Activated CD4-positive, alpha-beta T cell treated with anti-CD3 and anti-CD28 coated beads, Interleukin-2, amount 50 U/mL, for 4 hours (primary cell): ENCODE data around the gene ENAH.
"Not testable (repeated sequence)": the region's sequence is repeated elsewhere in the genome, so short reads cannot be mapped to it uniquely, and the experiment has no call there.

ENCODE experiments used
- DNase-seq, 2 experiments: peaks; one replicate each; pipeline ENCODE4 v3.0.0-alpha.2; 2020

The ENAH gene

DNA sequence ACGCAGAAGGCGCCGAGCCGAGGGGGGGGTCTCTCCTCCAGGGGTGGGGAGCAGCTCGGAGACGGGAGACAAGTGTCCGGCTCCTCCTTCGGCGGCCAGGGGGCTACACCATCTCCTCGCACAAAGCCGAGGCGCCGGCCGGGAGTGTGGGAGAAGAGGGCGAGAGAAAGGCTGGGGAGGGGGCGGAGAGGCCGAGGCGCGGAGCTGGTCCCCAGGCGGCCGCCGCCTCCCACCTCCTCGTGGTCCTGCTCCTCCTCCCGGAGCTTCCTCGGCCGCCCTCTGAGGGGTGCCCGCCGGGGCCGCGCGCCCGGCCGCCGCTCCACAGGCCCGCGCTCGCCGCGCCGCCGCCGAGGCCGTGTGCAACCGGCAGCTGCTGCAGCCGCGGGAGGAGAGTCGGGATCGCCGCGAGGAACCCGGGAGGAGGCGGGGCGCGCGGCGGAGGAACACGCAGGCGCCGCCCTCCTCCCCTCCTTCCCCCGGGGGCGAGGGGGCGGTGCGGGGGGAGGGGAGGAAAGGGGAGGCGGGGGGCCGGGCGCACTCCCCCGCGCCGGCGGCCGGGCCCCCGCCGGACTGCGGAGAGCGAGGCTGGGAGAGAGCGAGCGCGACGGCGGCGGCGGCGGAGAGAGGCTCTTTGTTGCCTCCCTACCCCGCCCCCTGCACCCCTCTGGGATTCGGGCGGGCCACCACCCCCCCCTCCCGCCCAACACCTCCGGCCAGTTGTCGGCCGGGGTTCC, at the start of gene ENAH:
Gene ENAH (minus strand): TSS at position 395 of the 734 bp plus-strand sequence. CDS start 433 bp downstream, outside the sequence.
- DNase-seq, result peak in 1 of 2 experiments; percentile 18

DNA sequence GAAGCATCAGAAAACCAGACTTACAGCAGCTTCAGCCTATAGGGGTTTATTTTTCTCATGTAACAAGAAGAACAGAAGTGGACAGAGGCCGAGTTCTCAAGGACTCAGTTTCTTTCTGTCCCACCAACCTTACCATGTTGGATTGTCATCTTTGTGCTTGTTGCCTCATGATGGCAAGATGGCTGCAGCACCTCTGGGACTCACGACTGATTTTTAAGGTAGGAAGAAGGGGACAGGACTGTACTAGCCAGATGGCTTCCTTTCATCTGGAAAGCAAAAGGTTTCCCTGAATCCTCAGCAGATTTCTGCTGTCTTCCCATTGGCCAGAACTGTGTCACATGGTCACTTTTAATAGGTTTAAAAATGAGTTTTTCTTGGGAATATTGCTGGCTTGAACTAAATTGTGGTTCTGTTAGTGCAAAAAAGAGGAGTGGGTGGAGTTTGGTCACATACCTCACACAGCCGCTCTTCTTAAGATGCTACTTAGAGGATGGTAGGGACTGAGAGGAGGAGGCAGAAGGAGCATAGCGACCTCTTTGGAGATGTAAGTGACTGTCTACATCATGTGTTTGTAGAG, 48.1 kb upstream of the ENAH start:
- no peak for DNase-seq

GRCh38 chr1:225700164-225700821, 47.4 kb upstream of the ENAH start:
- DNase-seq, result no peak

GRCh38 chr1:225699336-225699735, 46.4 kb upstream of the ENAH start:
- DNase-seq, result no peak

DNA sequence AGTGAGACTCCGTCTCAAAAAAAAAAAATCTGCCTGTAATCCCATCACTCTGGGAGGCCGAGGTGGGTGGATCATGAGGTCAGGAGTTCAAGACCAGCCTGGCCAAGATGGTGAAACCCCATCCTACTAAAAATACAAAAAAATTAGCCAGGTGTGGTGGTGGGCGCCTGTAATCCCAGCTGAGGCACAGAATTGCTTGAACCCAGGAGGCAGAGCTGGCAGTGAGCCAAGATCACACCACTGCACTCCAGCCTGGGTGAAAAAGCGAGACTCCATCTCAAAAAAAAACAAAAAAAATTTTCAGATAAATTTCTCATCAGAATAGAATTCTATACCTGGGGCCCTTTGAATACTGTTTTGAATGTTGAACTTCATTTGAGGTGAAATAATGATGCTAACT, 45.3 kb upstream of the ENAH start:
- DNase-seq, result not testable (repeated sequence)

DNA sequence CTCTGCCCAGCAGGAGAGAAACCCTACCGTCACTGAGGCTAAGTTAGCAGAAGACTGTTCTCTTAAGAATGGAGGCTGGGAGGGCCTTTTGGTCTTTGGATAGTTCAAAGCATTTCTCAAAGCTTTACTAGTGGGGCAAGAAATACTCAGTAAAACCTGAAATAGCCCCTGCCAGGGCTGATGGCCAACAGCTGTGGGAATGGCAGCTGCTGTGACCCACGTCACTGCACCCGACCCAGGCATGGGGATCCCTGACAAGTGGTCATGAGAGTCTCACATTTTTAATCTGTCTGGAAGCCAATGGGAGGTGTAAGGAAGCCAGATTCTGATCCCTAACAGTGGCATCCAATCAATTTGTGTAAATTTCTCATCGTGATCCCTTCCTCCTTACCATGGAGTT, 44.5 kb upstream of the ENAH start:
- no peak for DNase-seq

DNA sequence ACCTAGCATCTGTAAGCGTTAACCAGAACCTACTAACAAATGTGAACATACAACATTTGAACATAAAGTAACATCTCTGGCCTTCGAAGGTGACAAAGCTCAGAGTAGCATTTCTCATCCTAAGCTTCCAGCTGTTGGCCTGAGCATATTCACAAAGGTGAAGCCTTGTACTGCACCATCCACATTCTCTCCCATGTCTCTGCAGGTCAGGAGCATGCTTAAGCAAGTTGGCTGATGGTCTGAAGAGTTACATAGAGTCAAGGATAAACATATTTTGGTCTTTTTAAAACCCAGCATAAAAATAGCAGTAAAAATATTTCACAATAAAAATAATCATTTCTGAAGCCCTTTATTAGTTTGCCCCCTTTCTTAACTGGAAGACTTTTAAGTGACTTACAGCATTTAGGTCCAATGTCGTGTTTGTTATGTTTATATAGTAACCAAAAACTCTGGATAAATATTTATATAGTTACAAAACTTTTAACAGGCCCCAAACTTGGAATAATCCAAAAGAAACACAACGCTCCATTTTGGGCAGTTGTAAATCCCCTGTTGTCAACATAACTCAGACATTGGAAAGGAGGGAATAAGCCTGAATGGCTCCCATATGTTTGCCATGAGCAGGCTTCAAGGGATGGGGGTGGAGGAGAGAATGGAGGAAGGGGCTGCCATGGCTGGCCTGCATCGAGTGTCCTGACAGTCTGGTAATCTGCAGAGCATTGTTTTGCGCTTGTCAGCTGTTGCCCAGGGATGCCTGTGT, 42.8 kb upstream of the ENAH start:
- no peak for DNase-seq

DNA sequence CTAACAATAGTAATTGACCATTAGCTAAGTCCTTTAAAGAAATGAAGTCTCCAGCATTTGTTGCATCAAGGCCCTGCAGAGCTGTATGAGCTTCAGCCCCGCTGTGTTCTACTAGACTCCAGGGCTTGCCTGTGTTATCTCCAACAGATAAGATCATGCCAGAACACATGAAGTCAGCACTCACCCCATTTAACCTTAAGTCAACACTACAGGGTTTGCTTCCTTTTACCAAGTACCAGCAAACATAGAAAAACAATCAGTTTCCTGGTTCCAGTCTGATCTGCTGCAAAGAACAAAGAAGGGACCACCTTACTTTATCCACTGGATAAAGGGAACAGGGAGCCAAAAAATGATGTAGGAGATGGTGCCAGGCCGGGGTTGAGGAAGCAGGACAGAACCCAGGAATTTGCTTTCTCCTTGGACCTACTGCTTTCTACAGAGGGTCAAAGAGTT, 41.3 kb upstream of the ENAH start:
- DNase-seq, result no peak

DNA sequence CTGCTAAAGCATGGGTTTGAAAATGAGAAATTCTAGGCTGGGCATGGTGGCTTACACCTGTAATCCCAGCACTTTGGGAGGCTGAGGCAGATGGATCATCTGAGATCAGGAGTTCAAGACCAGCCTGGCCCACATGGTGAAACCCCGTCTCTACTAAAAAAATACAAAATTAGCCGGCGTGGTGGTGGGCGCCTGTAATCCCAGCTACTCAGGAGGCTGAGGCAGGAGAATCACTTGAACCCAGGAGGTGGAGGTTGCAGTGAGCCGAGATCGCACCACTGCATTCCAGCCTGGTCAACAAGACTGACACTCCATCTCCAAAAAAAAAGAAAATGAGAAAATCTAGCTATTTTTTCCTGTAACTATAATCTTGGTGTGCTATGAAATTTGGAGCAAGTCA, 40.8 kb upstream of the ENAH start:
- not testable (repeated sequence) for DNase-seq

DNA sequence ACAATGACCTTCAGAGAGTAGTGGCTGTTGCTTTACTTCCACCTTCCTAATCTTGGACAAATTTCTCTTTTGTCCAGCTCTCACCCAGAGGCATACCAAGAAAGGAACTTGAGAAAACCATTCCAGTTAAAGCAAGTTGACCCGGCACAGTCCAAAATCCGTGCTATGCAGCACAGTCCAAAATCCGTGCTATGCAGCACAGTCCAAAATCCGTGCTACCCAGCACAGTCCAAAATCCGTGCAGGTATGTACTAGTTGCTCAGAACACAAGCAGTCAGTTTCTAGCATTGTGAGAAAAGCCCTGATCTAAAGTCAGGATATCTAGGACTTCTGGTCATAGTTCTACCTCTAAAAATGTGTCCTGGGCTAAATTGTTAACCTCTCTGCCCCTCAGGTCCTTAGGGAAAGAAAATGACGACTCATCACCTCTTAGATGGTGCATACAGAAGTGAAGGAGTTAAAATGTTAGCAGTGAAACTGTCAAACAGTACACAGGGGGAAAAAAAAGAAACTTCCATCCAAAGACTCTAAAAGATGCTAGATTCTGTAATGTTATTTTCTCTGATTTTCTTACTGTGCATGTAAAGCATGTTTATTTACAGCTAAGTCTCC, 40.3 kb upstream of the ENAH start:
- DNase-seq, result no peak

GRCh38 chr1:225692517-225692879, 39.6 kb upstream of the ENAH start:
- no peak for DNase-seq

DNA sequence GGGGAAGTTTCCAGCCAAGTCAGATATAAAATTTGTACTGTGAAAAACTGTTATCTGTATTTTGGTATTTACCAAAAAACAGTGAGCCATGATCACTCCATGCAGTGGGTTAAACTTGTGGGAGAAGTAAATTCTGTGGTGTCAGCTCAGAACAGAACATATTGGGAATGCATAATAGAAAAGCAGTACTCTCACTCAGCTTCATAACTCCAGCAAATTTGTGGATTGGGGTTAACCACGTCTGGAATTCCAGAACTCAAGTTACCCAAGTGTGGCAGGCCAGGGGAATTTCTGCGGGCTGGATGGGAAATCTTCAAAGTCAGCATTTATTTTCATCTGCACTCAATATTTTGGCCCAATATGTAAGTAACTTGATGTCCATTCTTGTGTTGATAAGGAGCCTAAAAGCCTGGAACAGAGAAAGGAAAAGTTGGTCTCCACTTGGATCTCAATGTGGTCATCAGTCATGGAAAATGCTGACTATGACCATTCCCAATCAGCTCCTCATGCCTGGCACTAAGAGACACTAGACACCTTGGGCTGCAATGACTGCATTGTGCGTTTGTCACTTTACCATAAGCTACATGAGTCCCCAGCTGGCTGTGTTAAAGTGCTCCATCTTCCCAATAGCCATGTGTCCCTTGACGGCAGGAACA, 39.1 kb upstream of the ENAH start:
- DNase-seq, result no peak

DNA sequence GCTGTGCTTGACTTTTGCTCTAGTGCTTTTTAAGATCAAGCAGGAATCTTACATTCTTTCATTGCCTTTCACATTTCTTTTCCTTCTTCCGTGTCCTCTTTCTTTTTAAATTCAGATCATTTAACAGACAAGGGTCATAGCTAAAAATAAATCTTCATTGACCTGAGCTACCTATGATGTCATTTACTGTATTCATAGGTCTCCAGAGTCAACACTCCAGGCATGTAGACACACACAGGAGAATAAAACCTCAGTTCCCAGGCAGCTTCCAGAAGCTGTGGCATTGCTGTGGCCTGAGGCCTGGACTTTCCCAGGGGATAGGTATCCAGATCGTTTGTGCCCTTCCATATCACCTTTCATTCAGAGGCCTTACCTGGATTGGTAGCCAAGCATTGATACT, 38.5 kb upstream of the ENAH start:
- no peak for DNase-seq

GRCh38 chr1:225689882-225690459, 37.0 kb upstream of the ENAH start:
- no peak for DNase-seq

DNA sequence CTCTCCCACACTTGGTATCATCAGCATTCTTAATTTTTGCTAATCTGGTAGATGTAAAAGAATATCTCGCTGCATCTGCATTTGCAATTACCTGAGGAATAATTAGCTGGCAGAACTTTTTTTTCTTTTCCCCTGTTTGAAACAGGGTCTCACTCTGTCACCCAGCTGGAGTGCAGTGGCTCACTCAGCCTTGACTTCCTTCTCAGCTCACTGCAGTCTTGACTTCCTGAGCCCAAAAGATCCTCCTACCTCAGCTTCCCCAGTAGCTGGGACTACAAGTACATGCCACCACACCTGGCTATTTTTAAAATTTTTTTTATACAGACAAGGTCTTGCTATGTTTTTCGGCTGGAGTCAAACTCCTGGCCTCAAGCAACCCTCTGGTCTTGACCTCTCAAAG, 35.4 kb upstream of the ENAH start:
- no peak for DNase-seq

GRCh38 chr1:225685476-225686176, 32.7 kb upstream of the ENAH start:
- DNase-seq, result no peak

DNA sequence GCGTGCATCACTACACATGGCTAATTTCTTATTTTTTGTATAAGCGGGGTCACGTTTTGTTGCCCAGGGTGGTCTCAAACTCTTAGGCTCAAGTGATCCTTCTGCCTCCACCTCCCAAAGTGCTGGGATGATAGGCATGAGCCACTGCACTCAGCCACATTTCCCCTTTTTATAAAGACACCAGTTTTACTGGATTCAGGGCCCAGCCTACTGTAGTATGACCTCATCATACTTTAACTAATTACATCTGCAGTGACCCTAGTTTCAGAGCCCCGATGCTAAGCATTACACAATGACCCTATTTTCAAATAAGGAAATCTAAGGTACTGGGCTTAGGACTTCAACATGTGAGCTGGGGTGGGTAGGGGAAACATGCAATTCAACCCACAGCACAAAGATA, 31.8 kb upstream of the ENAH start:
- no peak for DNase-seq

DNA sequence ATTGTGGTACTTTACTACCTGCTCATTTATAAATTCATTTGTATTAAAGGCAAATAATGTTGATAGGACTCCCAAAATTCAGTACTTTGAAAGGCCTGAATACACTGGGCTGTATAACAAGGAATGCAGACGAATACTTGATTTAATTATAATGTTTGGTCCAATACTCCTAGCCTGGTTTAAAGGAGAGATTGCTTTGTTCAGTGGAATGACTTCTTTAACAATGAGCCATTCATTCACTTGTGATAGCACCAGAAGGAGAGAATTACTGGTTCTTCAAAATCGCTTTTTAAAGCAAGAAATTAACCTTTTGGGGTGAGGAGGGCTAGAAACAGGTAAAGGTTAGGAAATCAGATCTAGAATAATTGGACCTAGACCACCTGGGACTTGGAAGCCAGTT, 28.3 kb upstream of the ENAH start:
- no peak for DNase-seq

GRCh38 chr1:225678545-225678944, 25.6 kb upstream of the ENAH start:
- no peak for DNase-seq

- no peak for DNase-seq
Measured at GRCh38 chr1:225677350-225678124, 24.6 kb upstream of the ENAH start.

DNA sequence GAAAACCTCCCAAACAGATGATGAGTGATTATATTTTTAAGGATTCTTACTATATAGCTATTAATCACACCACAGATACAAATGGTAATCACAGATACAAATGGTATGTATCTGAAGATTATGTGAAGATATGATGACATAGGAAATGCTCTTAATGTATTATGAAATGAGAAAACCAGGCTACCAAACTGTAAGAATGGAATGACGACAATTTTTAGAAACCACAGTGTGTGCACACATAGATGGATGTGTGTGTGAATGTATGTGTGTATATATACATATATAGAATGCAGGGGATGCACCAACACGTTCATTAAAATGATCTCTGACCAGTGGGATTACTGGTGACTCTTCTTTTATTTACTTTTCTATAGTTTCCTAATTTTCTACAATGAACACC, 21.5 kb upstream of the ENAH start:
- DNase-seq, result no peak
